ENCODE measurements around the gene DNAJC1. TPM values are rescaled to one million over a fixed set of nuclear protein-coding genes. Genes with fewer than 3 reads are reported as not detected.
A peak's percentile ranks its signal among the peaks of the same experiment; 100 is the strongest.

DNAJC1 gene
- total RNA-seq, 1 donor from 2014 or later, result 22.8 TPM

DNA sequence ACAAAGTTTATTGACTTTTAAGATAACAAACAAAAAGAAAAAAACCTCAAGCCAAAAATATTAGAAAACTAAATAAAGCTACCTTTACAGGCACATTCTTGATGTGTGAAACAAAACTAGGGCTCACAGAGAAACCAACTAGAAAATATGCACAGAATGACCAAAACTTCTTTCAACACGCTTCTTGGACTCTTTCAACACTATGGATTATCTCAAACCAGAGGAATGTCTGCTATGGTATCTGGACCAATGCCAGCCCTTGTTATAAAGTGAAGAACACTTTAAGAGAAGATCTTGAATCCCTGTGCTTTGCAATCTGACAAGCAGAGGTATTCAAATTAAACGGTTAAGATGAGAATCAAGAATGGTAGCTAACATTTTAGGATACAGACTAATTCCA lies 76.6 kb downstream of the DNAJC1 start:
- H3K4me3 ChIP-seq (ENCODE audit: low read depth, low read length), result no peak overlapping the region

DNA sequence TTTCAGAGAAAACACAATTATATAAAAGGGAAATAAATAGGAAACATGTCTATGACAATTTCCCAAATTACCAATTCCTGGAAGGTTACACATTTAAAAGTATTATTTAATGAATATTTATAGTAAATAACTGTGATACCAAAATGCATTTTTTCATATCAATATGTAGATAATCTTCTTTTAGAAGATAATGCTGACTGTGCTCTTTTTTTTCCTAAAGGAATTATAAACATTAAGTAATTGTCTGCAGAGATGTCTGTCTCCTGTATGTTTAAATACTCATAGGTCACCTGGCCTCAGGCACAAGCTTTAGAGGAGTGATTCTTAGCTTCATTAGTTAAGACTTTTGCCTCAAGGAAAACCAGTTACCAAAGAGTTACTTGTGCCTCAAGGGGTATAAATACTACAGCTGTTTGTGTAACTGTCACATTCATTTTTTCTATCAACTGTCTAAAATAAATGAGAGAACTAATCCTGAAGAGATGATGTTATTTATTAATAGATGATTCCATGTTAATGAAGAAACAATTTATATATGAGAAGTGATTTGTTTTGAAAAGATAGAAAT lies 77.1 kb downstream of the DNAJC1 start:
- TF ChIP-seq, protein P1, sequence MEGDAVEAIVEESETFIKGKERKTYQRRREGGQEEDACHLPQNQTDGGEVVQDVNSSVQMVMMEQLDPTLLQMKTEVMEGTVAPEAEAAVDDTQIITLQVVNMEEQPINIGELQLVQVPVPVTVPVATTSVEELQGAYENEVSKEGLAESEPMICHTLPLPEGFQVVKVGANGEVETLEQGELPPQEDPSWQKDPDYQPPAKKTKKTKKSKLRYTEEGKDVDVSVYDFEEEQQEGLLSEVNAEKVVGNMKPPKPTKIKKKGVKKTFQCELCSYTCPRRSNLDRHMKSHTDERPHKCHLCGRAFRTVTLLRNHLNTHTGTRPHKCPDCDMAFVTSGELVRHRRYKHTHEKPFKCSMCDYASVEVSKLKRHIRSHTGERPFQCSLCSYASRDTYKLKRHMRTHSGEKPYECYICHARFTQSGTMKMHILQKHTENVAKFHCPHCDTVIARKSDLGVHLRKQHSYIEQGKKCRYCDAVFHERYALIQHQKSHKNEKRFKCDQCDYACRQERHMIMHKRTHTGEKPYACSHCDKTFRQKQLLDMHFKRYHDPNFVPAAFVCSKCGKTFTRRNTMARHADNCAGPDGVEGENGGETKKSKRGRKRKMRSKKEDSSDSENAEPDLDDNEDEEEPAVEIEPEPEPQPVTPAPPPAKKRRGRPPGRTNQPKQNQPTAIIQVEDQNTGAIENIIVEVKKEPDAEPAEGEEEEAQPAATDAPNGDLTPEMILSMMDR (conservative IDR thresholded peaks at IDR 0.05; ENCODE audit: low read depth, low read length), result no peak
- no peak for DNase-seq (ENCODE audit: low read depth)
- H3K4me3 ChIP-seq (ENCODE audit: low read depth, low read length), result no peak overlapping the region

More for the DNA sequence above, 76.6 kb downstream of the DNAJC1 start:
- TF ChIP-seq, protein P1 (conservative IDR thresholded peaks at IDR 0.05; ENCODE audit: low read depth, low read length), result no peak
- DNase-seq (ENCODE audit: low read depth), result peak; percentile 94

DNA sequence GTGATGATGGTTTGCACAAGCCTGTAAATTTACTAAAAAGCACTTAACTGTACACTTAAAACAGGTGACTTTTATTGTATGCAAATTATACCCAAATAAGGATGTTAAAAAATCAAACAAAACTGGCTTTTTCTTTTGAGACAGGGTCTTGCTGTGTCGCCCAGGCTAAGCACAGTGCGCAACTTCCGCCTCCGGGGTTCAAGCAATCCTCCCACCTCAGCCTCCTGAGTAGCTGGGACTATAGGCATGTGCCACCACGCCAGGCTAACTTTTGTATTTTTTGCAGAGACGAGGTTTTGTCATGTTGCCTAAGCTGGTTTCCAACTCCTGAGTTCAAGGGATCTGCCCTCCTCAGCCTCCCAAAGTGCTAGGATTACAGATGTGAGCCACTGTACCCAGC lies 77.7 kb downstream of the DNAJC1 start:
- no peak for DNase-seq (ENCODE audit: low read depth)
- H3K4me3 ChIP-seq (ENCODE audit: low read depth, low read length), result no peak overlapping the region
- TF ChIP-seq, protein P1 (conservative IDR thresholded peaks at IDR 0.05; ENCODE audit: low read depth, low read length), result no peak

DNA sequence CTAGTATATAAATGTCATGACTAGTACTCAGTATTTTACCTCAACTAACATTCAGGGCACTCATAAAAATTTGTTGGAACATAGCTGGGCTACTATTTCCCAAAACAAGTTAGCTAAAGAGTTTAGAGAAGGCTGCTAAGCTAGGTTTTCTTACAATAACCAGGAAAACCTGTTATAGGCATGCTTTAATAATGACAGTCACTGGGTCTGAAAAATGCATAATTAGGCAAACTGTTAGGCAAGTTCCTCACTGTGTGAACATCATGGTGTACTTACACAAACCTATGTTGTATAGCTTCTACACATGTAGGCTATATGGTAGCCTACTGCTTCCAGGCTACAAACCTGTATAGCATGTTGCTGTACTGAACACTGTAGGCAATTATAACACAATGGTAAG lies 79.0 kb downstream of the DNAJC1 start:
- H3K4me3 ChIP-seq (ENCODE audit: low read depth, low read length), result no peak overlapping the region
- TF ChIP-seq, protein P1 (conservative IDR thresholded peaks at IDR 0.05; ENCODE audit: low read depth, low read length), result no peak
- DNase-seq (ENCODE audit: low read depth), result no peak

DNA sequence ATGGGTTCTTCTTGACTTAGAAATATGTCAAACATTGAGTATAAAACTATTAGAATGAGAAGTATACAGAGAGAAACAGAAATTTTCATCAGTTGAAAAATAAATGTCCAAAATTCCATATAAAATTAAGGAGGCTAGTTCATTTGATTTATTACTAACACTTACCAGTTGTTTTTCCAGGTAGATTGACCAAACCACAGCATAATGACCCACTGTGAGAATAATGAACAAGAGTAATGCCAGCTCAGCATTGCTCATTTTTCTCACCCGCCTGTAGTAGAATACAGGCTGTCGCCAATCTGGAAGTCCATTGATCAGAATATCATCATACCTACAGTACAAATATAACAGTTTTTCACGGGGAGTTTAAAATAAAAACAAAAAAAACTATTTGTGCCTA lies 82.9 kb downstream of the DNAJC1 start:
- no peak for DNase-seq (ENCODE audit: low read depth)
- no peak overlapping the region for H3K4me3 ChIP-seq (ENCODE audit: low read depth, low read length)
- TF ChIP-seq, protein P1 (conservative IDR thresholded peaks at IDR 0.05; ENCODE audit: low read depth, low read length), result no peak

DNA sequence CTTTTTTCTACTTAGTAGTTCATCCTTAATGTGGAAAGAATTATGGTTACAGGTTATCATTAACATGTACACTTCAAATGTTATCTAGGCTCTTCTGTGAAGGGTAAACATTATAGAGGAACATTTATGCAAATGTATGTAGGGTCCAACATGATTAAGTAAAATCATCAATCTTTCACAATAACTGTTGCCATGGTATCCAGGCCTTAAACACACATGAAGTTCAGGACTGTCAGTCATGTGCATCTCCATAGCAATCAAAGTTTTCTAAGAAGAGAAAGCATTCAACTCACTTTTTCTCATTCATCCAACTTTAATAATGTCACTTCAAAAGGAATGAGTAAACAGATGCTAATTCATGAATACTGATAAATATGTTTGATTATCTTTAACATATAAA lies 83.6 kb downstream of the DNAJC1 start:
- TF ChIP-seq, protein P1 (conservative IDR thresholded peaks at IDR 0.05; ENCODE audit: low read depth, low read length), result no peak
- no peak for DNase-seq (ENCODE audit: low read depth)
- no peak overlapping the region for H3K4me3 ChIP-seq (ENCODE audit: low read depth, low read length)

DNA sequence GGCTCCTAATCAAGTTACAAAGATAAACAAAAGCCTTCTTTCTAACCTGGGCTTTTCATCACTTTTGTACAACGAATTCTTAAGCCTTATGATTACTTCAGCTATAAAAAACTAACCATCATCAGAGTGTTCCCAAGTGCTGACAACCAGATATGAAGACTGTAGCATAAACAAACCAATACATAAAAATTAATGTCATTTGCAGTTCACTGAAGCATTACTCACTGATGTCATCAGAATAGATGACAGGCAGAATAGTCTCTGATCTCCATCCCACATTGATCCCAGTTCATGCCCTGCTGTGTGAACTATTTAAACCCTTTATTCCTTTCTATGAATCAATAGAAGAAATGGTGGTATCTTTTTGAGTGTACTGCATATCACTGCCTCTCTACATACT lies 84.4 kb downstream of the DNAJC1 start:
- no peak for DNase-seq (ENCODE audit: low read depth)
- H3K4me3 ChIP-seq (ENCODE audit: low read depth, low read length), result no peak overlapping the region
- TF ChIP-seq, protein P1 (conservative IDR thresholded peaks at IDR 0.05; ENCODE audit: low read depth, low read length), result no peak

Data from epithelial cell of proximal tubule (primary cell).